NCI-H2081 (cell line): ENCODE data around the gene GPSM1.

Source experiments
- DNase-seq, 2 experiments: peaks; one replicate each; lab custom pipeline; 2025; lab: John Stamatoyannopoulos, UW

The GPSM1 gene, protein sequence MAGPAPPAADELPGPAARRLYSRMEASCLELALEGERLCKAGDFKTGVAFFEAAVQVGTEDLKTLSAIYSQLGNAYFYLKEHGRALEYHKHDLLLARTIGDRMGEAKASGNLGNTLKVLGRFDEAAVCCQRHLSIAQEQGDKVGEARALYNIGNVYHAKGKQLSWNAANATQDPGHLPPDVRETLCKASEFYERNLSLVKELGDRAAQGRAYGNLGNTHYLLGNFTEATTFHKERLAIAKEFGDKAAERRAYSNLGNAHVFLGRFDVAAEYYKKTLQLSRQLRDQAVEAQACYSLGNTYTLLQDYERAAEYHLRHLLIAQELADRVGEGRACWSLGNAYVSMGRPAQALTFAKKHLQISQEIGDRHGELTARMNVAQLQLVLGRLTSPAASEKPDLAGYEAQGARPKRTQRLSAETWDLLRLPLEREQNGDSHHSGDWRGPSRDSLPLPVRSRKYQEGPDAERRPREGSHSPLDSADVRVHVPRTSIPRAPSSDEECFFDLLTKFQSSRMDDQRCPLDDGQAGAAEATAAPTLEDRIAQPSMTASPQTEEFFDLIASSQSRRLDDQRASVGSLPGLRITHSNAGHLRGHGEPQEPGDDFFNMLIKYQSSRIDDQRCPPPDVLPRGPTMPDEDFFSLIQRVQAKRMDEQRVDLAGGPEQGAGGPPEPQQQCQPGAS

GRCh38 chr9:136327304-136327974, at the start of gene GPSM1:
TSS of gene GPSM1 (plus strand) at chr9:136327539. CDS start at chr9:136327696, 157 bp downstream.
- DNase-seq: peak in 1 of 2 experiments; percentile 30

DNA sequence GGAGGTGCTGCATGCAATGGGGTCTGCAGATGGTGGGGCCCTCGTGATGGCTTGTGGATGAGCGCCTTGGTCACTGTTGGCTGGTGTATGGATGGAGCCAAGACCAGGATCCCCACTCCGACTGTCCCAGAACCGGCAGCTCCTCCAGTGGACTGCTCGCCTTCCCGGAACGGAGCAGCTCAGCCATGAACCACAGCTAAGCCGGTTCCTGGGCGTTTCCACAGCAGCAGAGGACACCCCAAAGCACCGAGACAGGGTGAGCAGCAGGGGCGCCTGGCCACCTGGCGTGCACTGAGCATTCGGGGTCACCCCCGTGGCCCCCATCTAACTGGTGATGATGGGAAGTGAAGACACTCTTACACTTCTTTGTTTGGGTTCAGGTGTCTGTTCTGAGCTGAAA, 49.6 kb upstream of the GPSM1 start:
- no peak for DNase-seq

GRCh38 chr9:136278221-136278620, 49.1 kb upstream of the GPSM1 start:
- no peak for DNase-seq

- no peak for DNase-seq
These were observed 48.4 kb upstream of the GPSM1 start for GRCh38 chr9:136278894-136279293.

DNA sequence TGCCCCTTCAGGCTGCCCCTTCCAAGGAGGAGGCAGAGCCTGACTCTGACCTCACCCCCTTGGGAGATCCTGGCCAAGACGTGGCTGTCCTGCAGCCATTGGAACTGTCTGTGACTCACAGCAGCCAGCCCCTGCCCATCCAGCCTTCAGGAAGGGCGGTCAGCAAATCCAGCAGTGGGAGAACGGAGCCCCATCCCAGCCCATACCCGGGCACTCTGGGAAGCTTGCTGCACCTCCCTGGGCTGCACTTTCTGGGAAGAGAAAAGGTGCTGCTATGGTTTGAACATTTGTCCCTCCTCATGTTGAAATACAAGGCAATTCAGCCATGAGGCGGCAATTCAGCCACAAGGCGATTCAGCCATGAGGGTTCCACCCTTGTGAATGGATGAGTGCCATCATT, 47.9 kb upstream of the GPSM1 start:
- no peak for DNase-seq

- DNase-seq: no peak
These were observed 46.6 kb upstream of the GPSM1 start for GRCh38 chr9:136280535-136281315.

GRCh38 chr9:136281421-136282271, 45.7 kb upstream of the GPSM1 start:
- DNase-seq: no peak

DNA sequence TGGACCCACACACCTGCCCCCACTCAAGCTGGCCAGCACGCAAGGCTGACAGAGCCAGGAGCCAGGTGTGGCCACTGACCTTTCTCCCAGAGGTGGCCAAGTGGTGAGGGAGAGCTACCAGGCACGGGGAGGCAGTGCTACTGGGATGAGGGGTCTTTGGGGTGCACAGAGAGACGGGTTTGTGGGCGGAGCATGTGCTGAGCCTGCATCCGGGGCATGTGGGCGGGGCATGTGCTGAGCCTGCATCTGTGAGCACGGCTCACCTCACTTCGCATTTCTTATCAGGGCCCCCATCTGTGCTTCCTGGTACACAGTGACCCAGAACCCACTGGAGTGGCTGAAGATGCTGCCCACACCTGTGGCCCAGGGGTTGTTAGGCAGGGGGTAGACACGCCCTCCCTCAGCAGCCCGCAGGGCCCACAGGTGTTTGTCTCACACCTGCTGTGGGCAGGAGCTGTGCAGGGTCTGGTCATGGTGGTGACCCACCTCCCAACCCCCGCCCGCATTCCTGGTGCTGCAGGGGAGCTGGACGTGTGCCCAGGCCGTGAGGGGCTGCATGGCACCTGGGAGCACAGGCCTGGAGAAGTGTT, 45.0 kb upstream of the GPSM1 start:
- DNase-seq: no peak

GRCh38 chr9:136283291-136284235, 43.8 kb upstream of the GPSM1 start:
- peak; percentile 44 to 62 for DNase-seq

DNA sequence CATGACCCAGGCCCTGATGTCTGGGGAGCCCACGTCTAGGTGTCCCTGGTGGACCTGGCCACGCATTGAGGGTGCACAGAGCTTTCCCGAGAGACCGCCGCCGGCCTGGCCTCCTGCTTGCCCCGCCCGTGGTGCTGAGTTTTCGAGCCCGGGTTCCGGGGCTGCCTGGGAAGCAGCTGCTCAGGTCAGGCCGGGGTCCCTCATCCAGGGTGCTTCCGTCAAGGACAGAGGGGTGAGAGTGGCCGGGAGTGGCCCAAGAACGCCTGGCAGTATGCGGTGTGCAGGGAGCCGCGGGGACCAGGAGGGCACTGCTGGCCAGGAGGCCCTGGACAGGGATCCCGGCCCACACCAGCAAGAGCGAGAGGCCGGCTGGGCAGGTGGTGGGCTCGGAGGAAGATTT, 43.0 kb upstream of the GPSM1 start:
- DNase-seq: no peak

DNA sequence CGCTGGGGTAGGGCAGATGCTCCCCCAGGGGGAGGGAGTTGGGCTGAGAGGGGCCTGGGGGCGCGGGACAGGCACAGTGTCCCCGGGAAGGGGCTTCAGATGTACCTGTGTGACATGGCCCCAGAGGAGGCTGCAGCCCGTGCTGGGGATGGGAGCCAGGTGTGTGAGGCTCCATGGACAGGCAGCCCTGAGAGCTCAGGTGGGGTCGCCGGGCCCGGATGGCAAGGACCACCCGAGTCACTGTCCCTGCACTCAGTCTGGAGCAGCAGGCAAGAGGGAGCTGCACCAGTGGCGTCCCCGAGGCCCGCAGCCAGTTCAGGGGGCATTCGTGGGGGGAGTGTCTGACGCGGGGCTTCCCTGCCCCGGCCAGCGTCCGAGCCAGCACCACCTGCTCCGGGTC, 42.4 kb upstream of the GPSM1 start:
- no peak for DNase-seq

GRCh38 chr9:136285501-136286358, 41.6 kb upstream of the GPSM1 start:
- DNase-seq: no peak

DNA sequence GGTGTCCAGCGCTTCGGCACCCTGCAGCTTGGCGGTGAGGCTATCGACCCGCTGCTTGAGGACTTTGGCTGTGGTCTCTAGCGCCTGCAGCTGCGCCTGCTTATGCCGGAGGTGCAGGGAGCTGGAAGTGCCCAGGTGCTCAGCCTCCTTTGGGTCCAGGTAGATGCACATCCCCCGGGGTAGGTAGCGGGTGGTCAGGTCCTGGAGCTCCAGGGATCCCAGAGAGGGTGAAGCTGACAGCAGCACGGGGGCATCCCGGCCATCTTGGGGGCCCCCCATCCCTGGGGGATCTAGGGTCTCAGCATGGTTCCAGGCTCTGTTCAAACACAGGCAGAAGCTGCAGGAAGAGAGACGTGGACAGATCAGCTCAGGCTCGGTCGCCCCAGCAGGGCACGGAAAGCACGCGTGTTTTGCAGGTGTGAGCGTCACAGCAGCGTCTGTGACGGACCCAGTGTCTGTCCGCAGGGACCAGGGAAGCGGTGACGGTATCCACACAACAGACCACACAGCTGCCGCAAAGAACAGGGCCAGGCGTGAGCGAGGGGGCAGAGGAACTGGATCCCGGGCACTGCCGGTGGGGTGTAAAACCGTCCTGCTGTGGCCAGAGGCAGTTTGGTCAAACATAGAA, 40.9 kb upstream of the GPSM1 start:
- no peak for DNase-seq

DNA sequence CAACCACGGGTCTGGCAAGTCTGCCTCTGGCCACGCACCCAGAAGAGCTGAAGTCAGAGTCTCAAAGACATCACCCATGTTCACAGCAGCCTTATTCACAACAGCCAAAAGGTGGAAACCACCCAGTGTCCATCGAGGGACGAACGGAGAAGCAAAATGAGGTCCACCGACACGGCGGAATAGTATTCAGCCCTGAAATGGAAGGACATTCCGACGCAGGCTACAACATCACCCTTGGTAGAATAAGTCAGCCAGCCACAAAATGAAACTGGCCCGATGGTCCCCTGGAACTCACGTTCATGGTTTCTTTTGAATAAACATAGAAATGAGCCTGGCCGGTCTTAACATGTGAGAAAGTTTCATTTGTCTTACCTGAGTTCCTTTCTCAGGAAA, 40.4 kb upstream of the GPSM1 start:
- DNase-seq: no peak

DNA sequence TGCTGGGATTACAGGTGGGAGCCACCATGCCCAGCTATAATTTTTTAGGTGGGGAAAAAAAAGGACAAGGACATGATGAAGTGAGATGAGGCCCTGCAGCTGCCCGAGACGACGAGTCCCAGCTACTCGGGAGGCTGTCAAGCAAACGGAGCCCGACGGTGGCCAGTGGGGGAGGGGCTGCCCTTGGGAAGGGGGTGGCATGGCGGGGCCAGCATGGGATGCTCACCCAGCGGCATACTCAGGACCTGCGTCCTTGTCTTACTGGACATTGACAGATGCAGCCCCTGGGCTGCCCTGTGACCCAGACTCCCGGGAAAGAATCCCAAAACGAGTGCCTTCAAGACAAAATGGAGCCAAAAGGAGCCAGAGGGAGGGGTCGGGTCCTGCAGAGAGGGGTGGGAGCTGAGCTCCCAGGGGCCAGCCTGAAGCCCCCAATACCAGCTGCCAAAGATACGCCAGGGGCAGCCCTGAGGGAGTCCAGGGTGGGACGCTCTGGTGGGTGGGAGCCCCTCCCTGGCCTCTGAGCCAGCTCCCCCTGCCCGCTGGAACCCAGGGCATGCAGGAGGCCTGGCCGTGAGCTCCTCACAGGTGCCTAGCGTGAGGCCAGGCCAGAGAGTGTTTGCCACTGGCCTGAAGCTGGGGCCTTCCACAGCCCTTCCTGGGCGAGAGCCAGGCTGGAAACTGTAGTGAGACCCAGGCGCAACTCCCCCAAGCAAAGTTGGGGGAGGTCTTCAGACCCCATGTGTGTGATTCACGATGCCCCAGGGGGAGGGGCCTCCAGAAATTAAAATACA, 39.2 kb upstream of the GPSM1 start:
- DNase-seq: no peak

DNA sequence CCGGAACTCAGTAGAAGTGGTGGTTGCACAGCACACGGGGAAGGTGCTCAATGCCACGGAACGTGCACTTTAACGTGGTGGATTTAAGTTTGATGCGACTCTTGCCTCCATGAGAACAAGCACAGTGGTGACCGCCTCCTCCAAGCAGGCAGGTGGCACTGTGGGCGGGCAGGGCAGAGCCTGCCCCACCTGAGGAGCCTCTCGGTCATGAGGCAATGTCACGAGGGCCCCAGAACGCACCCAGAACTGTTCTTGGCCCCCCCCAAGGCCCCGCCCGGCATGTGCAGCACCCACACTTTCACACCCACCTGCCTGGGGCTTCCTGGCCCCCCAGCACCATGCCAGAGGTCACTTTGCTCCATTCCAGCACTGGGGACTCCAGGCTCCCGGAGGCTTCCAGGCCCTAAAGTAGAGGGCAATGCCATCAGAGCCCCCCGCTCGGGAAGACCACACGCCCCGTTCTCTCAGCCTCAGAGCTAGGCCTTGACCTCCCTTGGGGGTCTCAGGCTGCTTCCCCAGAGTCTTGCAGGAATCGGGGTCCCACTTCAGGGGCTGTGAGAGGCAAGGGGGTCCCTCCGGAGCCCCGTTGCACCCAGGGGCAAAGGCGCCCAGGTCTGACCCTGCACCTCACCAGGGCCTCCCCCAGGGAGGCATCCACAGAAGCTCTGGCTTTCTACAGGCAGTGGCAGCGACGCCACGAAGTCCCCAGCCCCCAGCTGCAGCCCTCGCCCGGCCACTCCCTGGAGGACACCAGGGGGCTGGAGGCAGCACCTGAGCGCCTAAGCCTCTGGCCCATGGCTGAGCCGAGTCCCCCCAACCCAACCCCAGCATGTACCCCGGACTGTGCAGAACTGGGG, 37.5 kb upstream of the GPSM1 start:
- no peak for DNase-seq
